ENCODE measurements around the gene BCL2L14.

Gene BCL2L14

DNA sequence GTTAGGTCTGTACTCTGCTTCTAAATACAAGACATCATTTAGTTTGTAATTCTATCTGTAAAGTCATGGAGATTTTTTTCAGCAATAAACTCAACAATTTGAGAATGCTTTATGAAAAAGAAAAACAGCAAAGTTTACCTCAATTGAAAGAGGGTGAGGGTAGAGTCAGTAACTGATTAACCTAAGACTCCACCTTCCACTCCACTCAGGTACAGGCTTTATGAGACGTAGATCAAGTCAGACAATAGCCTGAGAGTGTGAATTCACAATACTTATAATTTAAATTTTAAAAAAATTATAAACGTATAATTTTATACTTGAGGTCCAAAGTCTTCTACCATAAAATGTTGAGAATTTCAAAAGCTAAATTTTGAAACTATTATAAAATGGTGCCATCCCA, 45.9 kb downstream of the BCL2L14 start:
- ChIA-PET POLR2A (no interaction called here), CTCF (interaction anchor here (0.5 kb wide), 1 partner anchor 152 kb away, joined by 5 read pairs; no protein-coding TSS in a partner anchor)
- no peak for DNase-seq (ENCODE audit: extremely low spot score)
- TF ChIP-seq ARNT (IDR thresholded peaks at IDR 0.05), result no peak
- TF ChIP-seq BHLHE40 (IDR thresholded peaks at IDR 0.05; ENCODE audit: borderline replicate concordance), result no peak
- no peak for TF ChIP-seq FOXM1 (IDR thresholded peaks at IDR 0.05; ENCODE audit: borderline replicate concordance)
- no peak for TF ChIP-seq FOXA1 (IDR thresholded peaks at IDR 0.05)
- no peak for TF ChIP-seq TARDBP (IDR thresholded peaks at IDR 0.05)
- no peak for TF ChIP-seq ZNF384 (IDR thresholded peaks at IDR 0.05)
- TF ChIP-seq SP1 (IDR thresholded peaks at IDR 0.05), result no peak
- no peak for TF ChIP-seq CTBP1 (IDR thresholded peaks at IDR 0.05; ENCODE audit: borderline replicate concordance)
- no peak for TF ChIP-seq ELF4 (IDR thresholded peaks at IDR 0.05)
- TF ChIP-seq FOXK2 (IDR thresholded peaks at IDR 0.05), result no peak
- TF ChIP-seq, protein P1, sequence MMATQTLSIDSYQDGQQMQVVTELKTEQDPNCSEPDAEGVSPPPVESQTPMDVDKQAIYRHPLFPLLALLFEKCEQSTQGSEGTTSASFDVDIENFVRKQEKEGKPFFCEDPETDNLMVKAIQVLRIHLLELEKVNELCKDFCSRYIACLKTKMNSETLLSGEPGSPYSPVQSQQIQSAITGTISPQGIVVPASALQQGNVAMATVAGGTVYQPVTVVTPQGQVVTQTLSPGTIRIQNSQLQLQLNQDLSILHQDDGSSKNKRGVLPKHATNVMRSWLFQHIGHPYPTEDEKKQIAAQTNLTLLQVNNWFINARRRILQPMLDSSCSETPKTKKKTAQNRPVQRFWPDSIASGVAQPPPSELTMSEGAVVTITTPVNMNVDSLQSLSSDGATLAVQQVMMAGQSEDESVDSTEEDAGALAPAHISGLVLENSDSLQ (IDR thresholded peaks at IDR 0.05), result no peak
- no peak for TF ChIP-seq NFRKB (IDR thresholded peaks at IDR 0.05)
- no peak for TF ChIP-seq HDGF (IDR thresholded peaks at IDR 0.05; ENCODE audit: borderline replicate concordance)
- no peak for TF ChIP-seq SUZ12 (IDR thresholded peaks at IDR 0.05)

- CTCF ChIA-PET, result interaction anchor here (0.6 to 1.3 kb wide), 2 partner anchors 15 to 88 kb away, joined by 3 read pairs; no protein-coding TSS in a partner anchor
- POLR2A ChIA-PET, result no interaction called here
- TF ChIP-seq FOXA1 (IDR thresholded peaks at IDR 0.05) (no peak), CTBP1 (IDR thresholded peaks at IDR 0.05; ENCODE audit: borderline replicate concordance) (no peak), FOXM1 (IDR thresholded peaks at IDR 0.05; ENCODE audit: borderline replicate concordance) (no peak), ZNF384 (IDR thresholded peaks at IDR 0.05) (no peak), ARNT (IDR thresholded peaks at IDR 0.05) (no peak), LEF1 (IDR thresholded peaks at IDR 0.05; ENCODE audit: borderline replicate concordance) (no peak), BHLHE40 (IDR thresholded peaks at IDR 0.05; ENCODE audit: borderline replicate concordance) (no peak), ELF4 (IDR thresholded peaks at IDR 0.05) (no peak), TARDBP (IDR thresholded peaks at IDR 0.05) (no peak), HDGF (IDR thresholded peaks at IDR 0.05; ENCODE audit: borderline replicate concordance) (no peak), NFRKB (IDR thresholded peaks at IDR 0.05) (no peak)
- no peak for DNase-seq (ENCODE audit: extremely low spot score)
These were observed 50.3 kb downstream of the BCL2L14 start for GRCh38 chr12:12121061-12121460.

- ChIA-PET POLR2A (no interaction called here), CTCF (interaction anchor here (0.6 kb wide), 1 partner anchor 25 kb away, joined by 5 read pairs; no protein-coding TSS in a partner anchor)
- no peak for DNase-seq (ENCODE audit: extremely low spot score)
- TF ChIP-seq CTBP1 (IDR thresholded peaks at IDR 0.05; ENCODE audit: borderline replicate concordance) (no peak), NFRKB (IDR thresholded peaks at IDR 0.05) (no peak), SP1 (IDR thresholded peaks at IDR 0.05) (no peak), FOXM1 (IDR thresholded peaks at IDR 0.05; ENCODE audit: borderline replicate concordance) (no peak), FOXK2 (IDR thresholded peaks at IDR 0.05) (no peak), L3MBTL2 (conservative IDR thresholded peaks at IDR 0.05) (no peak), HDGF (IDR thresholded peaks at IDR 0.05; ENCODE audit: borderline replicate concordance) (no peak), SUZ12 (IDR thresholded peaks at IDR 0.05) (no peak), FOXA1 (IDR thresholded peaks at IDR 0.05) (no peak), TARDBP (IDR thresholded peaks at IDR 0.05) (no peak)
- TF ChIP-seq, protein P1 (IDR thresholded peaks at IDR 0.05), result no peak
These were observed 52.4 kb downstream of the BCL2L14 start for GRCh38 chr12:12123036-12123604.

DNA sequence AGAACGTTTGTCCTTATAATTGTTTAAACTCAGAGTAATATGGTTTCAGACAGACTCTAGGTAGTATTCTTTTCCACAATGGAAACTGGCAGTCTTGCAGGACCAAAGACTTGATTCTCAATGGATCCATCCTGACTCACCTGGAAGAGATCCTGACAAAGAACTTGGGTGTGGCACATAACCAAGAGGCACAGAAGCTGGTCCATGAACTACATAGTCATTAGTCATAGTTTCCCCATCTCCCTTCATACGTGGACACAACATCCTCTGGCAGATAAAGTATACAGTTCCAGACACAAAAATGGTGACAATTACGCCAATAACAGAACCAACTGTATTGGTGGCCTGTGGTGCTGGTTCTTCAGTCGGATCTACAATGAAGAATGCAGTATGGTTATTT, 55.8 kb downstream of the BCL2L14 start:
- DNase-seq (ENCODE audit: extremely low spot score), result no peak
- ChIA-PET POLR2A (no interaction called here), CTCF (no interaction called here)
- TF ChIP-seq FOXK2 (IDR thresholded peaks at IDR 0.05) (no peak), ZNF384 (IDR thresholded peaks at IDR 0.05) (no peak), BHLHE40 (IDR thresholded peaks at IDR 0.05; ENCODE audit: borderline replicate concordance) (no peak), LEF1 (IDR thresholded peaks at IDR 0.05; ENCODE audit: borderline replicate concordance) (no peak), L3MBTL2 (conservative IDR thresholded peaks at IDR 0.05) (no peak), SP1 (IDR thresholded peaks at IDR 0.05) (no peak), ELF4 (IDR thresholded peaks at IDR 0.05) (no peak), NFRKB (IDR thresholded peaks at IDR 0.05) (no peak), ARNT (IDR thresholded peaks at IDR 0.05) (no peak), SUZ12 (IDR thresholded peaks at IDR 0.05) (no peak), HDGF (IDR thresholded peaks at IDR 0.05; ENCODE audit: borderline replicate concordance) (no peak), TARDBP (IDR thresholded peaks at IDR 0.05) (no peak)
- TF ChIP-seq, protein P1 (IDR thresholded peaks at IDR 0.05), result no peak

- no peak for TF ChIP-seq ELF4 (IDR thresholded peaks at IDR 0.05)
- no peak for TF ChIP-seq CTBP1 (IDR thresholded peaks at IDR 0.05; ENCODE audit: borderline replicate concordance)
- CTCF ChIA-PET, result no interaction called here
- DNase-seq (ENCODE audit: extremely low spot score), result no peak
- POLR2A ChIA-PET, result no interaction called here
These were observed 56.6 kb downstream of the BCL2L14 start for GRCh38 chr12:12127304-12127703.

GRCh38 chr12:12128670-12129069, 57.9 kb downstream of the BCL2L14 start:
- CTCF ChIA-PET, result interaction anchor here (0.5 kb wide), 1 partner anchor 1109 kb away, joined by 3 read pairs; no protein-coding TSS in a partner anchor
- POLR2A ChIA-PET, result no interaction called here
- DNase-seq (ENCODE audit: extremely low spot score), result no peak
- TF ChIP-seq, protein P1 (IDR thresholded peaks at IDR 0.05), result peak; percentile 48
- TF ChIP-seq SP1 (IDR thresholded peaks at IDR 0.05), result no peak
